Measurements from ENCODE around the gene JADE2.

- TF ChIP-seq, protein P1, sequence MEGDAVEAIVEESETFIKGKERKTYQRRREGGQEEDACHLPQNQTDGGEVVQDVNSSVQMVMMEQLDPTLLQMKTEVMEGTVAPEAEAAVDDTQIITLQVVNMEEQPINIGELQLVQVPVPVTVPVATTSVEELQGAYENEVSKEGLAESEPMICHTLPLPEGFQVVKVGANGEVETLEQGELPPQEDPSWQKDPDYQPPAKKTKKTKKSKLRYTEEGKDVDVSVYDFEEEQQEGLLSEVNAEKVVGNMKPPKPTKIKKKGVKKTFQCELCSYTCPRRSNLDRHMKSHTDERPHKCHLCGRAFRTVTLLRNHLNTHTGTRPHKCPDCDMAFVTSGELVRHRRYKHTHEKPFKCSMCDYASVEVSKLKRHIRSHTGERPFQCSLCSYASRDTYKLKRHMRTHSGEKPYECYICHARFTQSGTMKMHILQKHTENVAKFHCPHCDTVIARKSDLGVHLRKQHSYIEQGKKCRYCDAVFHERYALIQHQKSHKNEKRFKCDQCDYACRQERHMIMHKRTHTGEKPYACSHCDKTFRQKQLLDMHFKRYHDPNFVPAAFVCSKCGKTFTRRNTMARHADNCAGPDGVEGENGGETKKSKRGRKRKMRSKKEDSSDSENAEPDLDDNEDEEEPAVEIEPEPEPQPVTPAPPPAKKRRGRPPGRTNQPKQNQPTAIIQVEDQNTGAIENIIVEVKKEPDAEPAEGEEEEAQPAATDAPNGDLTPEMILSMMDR (IDR thresholded peaks at IDR 0.05; ENCODE audit: low read depth, low read length, poor library complexity, severe bottlenecking), result no peak
- TF ChIP-seq EZH2phosphoT487 (IDR thresholded peaks at IDR 0.05; ENCODE audit: borderline replicate concordance, low read length), result no peak
These were observed 31.5 kb downstream of the JADE2 start for GRCh38 chr5:134556994-134557393.

Measured in DOHH2 (cell line).